Measurements from ENCODE around the gene KRT84.

DNA sequence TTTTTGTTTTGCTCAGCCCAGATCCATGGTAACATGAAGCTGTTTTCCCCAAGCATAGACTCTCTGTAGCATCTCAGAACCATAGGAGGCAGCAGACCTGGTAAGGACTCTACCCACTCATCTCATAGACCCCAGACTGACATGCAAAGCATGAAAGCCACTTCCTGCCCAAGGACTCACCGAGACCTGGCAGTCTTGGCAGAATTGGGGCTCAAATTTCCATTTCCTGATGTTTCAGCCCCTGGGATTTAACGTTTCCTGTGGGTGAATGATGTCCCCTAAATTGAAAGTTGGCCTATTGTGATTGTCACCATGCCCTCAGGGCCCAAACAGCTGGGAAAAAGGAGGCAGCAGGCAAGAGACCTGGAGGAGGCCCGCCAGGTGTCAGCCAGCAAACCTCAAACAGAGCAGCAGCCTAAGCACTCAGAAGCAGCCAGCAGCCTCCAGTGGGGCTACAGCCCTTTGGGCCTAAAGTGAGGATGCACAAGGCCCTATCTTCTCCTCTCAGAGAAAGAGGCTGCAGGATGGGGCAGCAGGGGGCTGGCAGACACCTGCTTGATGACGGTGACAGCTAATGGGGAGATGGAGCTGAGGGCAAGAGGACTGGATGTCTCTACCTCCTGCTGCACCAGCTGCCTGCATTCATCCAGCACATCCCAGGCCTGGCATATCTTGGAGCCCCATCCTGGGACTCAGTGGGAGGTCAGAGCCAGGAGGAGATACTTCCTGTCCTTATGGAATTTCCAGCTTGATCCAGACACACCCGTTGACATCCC, 26.7 kb downstream of the KRT84 start:
- TF ChIP-seq ZNF274 (IDR thresholded peaks at IDR 0.05; ENCODE audit: low read depth, low read length) = no peak
- no peak for TF ChIP-seq SUZ12 (IDR thresholded peaks at IDR 0.05; ENCODE audit: extremely low read depth, insufficient read depth, insufficient read length)
